Measurements from ENCODE around the gene SRP68.

DNA sequence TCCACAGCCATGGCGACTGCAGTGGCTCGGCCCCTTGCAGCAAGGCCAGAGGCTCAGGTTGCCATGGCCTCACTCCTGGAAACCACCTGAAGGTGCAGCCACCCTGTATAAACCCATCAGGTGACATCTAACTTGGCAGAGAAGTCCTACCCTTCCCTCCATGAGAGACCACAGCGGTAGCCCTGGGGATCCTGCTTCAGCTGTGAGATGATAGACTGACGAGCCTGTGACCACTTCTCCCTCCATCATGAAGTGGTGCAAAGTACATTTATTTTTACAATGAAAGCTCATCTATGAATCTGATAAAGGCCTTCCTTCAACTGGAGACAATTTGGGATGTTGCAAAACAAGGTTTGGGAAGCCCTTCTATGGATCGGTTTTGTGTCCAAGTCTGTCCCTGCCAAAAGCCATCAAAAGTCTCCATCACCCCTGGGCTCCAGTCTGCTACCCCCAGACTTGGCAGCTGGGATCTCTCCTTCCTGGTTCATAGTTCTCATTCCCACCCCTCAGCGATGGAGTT, 8.5 kb upstream of the SRP68 start:
- TF ChIP-seq POLR2A (IDR thresholded peaks at IDR 0.05) = no peak
- TF ChIP-seq, protein P1, sequence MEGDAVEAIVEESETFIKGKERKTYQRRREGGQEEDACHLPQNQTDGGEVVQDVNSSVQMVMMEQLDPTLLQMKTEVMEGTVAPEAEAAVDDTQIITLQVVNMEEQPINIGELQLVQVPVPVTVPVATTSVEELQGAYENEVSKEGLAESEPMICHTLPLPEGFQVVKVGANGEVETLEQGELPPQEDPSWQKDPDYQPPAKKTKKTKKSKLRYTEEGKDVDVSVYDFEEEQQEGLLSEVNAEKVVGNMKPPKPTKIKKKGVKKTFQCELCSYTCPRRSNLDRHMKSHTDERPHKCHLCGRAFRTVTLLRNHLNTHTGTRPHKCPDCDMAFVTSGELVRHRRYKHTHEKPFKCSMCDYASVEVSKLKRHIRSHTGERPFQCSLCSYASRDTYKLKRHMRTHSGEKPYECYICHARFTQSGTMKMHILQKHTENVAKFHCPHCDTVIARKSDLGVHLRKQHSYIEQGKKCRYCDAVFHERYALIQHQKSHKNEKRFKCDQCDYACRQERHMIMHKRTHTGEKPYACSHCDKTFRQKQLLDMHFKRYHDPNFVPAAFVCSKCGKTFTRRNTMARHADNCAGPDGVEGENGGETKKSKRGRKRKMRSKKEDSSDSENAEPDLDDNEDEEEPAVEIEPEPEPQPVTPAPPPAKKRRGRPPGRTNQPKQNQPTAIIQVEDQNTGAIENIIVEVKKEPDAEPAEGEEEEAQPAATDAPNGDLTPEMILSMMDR (IDR thresholded peaks at IDR 0.05) = no peak
